ENCODE measurements around the gene KCNH3.
A peak's percentile ranks its signal among the peaks of the same experiment; 100 is the strongest.

KCNH3 gene

DNA sequence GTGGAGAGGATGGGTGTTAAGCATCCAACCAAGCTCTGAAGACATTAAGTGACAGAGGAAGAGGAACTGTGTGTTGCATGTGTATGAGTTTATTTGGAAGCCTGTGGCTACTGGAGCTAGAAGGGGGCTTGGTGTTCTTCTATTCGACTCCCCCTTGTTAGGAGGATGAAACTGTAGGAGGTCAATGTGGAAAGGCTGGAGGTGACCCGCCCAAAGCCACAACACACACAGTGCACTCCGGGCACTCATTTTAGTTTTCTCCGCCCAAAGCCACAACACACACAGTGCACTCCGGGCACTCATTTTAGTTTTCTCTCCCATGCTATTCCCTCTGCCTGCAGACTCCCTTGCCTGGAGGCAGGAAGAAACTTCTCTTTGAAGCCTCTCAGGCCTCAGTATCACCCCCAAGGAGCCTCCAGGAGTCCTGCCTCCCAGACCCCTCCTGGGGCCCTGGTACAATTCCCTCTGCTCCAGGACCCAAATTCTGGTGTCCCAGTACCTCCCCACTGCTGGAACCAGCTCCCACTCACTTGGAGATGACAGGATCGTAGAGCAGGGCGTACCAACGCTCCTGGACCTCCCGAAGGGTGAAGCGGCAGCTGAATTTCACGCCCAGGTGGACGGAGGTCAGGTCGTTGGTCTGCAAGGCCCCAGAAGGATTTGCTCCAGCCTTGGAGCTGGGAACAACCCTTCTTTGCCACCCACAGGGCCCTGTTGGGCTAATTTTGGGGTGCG lies 25.3 kb downstream of the KCNH3 start:
- DNase-seq, result no peak

DNA sequence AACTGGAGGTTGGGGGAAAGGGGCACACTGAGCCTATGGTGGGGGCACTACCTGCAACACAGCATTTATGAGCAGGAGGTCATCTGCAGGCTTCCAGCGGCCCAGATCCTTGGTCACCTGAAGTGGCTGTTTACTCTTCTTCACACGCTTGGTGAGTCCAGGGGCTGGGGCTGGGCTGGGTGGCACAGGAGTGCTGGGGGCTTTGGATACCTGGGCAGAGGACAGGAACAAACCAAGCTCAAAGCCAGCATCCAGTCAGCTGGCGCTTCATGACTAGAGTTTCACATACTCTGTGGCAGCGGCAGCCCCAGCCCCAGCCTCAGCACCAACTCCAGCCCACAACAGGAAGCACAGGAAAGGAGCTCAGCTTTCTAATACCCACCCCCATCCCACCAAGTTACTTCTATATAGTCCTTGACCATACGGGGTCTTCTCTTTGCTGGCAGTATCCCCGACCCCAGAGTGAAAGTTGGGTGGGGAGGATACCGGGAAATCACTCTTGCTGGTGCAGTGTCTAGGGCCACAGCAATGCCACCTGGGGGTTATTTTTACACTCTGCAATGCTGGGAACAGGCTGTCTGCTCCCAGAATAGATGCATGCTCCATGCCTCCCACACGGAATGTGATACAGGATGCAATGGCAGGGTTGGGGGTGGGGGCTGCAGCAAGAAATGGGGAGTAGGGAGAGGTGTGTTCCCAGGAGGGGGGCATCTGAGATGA lies 26.0 kb downstream of the KCNH3 start:
- no peak for DNase-seq

DNA sequence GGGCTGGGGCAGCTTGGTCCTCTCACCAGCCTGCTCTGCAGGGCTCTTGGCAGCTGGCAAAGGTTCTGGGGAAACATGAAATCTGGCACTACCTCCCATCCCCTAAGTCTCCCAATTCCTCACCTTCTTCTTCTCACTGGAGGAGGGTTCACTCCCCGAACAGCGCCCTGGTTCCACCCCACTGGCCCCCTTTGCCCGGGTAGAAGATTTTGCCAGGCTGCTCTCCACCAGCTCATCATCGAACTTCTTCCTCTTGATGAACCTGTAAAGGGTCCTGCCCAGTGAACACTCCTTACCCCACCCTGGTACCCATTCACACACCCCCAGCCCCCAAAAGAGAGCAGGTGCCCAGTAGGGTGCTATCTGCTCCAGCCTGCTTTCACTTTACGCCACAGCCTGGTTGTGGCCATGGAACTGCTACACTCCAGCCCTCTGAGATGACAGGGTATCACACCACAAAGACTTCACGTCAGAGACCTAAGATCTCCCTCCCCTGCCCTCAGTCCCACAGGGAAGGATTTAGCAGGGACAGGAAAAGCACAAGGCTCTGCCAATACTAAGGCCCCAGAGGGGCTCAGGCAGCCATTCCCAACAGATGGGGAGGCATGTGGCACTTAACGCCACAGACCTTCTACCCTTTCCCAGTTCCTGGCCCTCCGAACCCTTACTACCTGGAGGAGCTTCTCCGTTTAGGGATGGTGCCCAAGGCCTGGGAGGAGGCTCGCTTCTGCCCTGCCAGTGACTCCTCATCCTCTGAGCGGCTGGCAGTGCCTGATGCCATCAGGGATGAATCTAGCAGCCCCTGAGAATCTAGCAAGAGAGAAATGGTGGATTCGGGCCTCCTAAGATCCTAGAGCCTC lies 26.8 kb downstream of the KCNH3 start:
- DNase-seq, result no peak

DNA sequence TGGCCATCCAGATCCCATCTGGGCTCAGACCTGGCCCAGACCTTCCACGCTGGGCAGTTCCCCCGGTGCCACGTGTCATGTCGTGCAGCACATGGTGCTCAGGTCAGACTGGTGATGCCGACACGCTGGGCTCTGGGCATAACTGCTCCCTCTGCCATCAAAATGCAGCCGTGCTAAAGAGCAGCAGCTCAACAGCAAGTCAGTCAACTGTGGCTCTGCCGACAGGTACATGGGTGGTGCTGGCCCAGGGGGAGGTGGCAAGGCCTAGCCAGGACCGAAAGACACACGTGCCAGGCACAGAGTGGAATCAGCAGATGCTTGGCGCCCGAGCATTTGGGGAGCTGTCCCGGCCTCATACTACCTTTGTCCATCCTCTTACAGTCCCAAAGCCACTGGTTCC lies 27.5 kb downstream of the KCNH3 start:
- no peak for DNase-seq

DNA sequence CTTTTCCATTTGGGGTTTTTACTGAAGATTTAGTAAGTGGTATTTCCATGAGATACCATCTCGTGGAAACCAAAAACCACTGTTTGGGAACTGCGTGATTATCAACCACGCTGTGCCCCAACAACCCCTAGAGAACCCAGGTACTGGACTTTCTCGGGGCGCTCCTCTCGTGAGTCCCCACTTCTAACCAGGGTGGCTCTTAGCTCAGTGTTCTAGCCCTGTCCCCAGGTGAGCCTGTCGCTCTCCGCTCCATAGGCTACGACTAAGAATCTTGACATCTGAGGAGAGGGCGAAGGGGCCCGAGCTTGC lies 28.4 kb downstream of the KCNH3 start:
- no peak for DNase-seq

DNA sequence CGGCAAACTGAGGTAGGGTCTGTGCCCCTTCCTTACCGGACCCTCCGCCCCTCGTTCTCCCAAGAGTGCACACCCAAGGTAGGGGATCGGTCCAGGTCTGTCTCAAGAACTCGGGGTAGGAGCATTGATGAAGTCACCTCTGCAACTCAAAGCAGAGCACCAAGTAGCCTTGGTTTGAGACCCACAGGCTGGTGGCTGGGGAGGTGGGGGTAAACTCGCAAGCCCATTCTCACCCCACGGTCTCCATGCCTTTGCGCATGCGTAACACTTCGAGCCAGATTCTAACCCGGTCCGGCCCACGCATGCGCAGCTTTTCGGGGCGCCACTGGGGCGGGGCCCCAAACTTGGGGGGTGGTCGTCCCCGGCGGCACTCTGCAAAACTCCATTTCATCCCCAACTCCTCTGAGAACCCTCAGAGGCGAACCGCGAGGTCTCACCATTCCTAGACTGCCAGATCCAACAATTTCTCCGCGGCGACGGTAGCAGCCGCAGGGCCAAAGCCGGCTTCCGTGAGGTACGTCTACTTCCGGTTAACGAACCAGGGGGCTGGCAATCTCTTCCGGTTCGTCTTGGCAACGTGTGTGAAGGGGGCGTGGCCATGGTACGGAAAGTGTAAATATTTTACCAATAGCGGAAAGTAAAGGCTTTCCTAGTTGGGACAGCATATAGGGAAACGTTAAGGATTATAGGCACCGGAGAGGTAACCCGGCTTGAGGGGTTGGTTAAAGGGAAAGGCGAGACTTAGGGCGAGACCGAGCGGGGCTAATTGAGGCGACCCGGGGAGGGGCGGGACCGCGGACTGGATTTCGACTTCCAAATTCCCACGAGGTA lies 29.0 kb downstream of the KCNH3 start, which contains the start of gene MCRS1:
Gene MCRS1, minus strand, starts transcription at position 532 of the 831 bp plus-strand sequence. CDS start 1,411 bp downstream, outside the sequence.
- DNase-seq, result peak; percentile 91 to 92

DNA sequence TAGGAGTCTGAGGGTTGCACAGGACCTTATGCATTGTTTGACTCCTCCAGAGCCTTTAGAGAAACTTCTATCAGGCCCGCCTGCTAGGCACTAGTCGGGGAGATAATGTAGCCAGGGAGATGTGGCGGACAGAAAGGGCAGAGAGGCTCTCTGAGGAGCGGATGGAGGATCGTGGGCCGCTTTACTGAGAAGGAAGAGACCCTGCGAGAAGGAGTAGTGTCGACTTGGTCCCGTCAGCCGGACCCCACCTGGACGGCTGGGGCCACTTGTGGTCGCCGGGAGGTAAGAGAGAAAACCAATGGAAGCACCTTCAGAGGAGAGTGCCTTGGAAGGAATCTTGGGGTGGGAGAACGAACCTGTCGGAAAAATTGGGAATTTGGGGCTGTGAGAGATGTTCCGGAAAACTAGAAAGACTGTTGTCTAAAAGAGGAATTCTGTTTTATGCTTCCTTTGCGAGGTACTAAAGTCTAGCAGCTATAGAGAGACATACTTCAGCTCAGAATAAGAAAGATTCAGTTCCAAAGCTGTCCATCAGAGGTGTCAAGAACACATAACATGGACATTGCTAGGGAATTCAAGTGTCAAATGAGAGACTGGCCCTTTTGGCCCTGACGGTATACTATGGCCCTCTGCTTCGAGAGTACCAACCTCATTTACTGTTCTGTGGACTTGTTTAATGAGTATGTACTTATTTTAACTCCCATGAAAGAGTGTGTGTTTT lies 29.8 kb downstream of the KCNH3 start:
- peak in 1 of 2 donors; percentile 16 for DNase-seq

DNA sequence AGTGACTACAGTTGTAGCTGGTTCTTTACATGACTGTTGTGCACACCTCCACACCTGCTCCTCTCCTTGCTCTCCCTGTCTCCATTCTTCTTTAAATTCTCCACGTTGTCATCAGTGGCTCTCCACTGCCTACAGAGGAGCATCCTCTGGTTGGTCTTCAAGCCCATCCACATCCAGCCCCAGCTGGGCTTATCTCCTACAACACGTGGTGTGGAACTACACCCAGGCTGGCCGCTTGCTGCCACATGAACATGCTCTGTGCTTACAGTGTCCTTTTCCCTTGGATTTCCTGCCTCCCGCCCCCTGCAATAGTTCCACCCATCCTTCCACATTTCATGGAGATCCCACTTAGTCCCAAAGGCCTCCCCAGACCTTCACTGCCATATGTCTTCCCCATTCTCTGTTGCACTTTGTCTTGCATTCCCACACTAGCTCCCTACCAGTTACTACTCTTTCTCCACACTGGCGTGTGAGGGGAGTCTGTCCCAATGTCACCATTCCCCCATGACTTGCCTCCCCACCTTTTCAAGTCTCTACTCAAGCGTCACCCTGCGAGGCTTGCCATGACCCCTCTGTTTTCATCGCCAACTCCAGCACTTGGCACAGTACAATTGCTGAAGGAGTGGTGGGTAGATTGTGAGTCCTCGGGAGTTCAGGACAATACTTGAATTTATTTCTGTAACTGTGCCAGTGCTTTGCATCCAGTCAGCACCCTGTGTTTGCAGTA lies 38.9 kb downstream of the KCNH3 start:
- DNase-seq, result no peak

DNA sequence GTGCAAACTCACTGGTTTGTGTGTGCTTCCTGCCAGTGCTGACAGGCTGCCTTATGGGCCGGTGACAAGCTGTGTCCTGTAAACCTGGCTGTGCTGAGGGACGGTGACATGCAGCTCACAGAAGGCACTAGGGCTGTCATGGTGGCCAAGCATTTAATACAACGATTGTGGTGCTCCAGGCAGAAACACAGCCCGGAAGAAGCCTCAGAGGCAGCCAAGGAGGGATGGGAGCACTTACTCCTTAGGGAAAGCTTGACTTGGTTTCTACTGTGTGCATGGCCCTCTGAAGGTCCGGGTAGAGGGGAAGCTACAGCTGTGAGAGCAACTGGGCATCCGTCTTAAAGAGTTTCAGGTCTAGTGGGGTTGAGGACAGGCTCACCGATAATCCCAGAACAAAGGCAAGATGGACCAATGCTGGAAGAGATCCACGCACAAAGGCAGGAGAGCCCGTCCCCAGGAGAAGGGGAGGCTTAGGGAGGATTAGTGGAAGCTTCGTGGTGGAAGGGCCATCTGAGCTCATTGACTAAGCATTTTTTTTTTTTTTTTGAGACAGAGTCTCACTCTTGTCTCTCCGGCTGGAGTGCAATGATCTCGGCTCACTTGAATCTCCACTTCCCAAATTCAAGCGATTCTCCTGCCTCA lies 39.8 kb downstream of the KCNH3 start:
- no peak for DNase-seq

DNA sequence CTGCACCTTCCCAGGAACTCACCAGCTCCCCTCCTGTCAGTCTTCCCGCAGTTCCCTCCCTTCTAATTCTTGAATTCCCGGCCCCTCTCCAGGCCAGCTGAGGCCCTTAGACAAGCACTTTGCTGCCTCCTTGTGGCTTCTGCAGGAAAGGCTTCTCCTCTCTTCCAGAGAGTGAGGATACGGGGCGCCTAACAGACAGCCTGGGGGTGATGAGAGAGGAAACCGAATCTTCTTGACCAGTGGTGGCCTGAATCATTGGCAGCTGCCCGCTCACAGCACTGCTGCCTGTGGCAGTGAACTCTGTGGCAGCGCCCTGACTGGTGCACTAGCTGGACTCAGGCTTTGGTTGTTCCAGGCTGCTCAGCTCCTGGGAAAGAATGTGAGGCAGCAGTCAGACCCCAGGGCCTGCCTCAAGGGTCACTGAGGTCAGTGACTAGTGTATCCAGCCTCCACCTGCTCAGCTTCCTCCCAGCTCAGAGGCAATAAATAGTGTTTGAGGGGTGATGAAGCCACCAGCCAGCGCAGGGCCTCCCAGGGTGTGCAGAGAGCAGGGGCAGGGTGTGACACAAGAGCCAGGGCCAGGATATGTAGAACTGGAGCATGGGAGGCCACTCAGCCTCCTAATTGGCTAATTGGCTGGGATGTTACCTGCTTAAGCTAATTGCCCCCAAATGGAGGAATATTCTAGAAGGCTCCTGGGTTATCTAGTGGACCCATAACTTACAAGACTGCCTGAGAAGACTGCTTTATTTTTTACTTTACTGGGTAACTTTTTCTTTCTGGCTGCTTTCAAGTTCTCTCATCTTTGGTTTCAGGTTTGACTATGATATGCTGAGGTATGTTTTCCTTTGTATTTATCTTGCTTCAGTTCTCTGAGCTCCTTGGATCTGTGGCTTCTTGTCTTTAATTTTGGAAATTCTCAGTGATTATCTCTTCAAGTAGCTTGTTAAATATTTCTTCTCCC lies 42.0 kb downstream of the KCNH3 start:
- peak; percentile 54 to 66 for DNase-seq

DNA sequence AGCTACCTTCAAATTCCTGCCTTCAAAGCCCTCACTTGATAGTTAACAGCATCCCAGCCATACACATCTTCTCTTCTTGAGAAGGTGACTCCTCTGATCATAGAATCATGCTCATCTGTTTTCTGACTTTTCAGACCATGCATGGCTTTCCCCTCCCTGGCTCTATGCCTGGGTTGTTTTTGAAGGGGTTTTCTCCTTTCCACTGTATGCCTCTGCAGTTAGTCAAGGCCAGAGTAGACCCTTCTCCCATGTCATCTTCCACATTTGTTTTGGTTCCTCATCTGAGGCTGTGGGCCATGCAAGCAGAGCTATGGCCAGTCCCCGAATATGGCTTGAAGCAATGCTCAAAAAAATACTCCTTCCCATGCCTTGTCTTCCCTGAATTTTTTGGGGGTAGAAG lies 43.4 kb downstream of the KCNH3 start:
- DNase-seq, result no peak

DNA sequence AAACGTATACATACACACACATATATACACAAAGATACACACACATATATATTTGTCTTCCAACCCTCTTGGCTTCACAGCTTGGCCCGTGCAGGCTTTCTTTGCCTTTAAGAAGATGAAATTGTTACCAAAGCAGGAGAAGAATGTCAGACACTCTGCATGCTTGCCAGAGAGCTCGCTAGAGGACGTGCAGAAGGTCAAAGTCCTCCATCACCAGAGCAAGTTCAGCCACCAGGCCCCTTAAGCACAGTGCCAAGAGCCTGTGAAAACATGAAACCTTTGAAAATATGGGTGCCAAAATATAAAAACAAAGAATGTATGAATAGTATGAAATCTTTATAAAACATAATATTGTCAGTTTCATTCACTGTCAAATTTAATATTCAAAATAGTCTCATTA lies 44.0 kb downstream of the KCNH3 start:
- no peak for DNase-seq

DNA sequence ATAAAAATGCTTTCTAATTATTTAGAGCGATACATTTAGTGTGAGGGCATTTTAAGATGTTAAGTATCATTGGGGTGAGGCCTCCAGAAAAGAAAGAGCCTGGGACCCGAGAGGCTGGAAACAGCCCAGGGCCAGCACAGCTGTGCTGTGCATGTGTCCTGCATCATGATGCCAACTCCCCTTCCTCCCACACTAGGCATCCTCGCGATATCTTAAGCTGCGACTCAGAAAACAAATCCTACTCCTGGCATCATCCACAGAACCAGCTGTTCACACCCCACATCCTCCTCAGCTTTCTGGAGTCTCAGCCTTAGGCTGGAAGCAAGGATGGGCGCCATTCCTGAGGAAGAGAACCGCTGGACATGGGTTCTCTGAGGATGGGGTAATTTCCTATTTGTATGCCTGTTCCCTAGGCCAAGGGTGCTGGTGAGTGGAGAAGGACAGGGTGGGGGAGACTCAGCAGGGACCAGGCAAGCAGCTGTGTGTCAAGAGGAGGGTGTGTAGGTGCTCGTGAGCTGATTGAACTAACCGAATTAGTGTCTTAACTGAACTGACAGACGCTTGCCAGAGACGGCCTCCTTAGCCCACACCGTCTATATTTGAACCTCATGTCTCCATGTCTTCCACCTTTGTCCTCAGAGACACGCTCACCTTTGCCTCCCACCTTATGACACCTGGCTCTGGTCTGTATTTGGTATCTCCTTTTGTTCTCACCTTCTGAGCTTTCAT lies 44.7 kb downstream of the KCNH3 start:
- DNase-seq, result no peak

DNA sequence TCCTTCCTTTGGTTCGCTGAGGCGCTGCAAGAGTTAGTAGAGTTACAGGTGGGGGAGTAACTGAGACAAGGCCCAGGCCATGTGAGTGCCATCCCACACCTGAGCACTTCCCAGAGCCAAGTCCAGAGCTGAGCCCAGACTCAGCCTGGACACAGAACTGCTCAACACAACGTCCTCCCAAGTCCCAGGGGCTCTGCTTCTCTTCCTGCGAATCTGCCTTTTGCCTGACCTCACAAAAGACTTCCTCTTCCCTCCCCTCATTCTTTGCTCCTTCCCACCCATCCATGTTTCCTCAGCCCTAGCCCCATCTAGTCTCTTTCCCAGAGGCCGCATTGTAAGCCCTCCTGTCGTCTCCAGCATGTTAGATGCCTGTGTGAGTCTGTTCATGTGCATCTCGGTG lies 45.8 kb downstream of the KCNH3 start:
- DNase-seq, result no peak

DNA sequence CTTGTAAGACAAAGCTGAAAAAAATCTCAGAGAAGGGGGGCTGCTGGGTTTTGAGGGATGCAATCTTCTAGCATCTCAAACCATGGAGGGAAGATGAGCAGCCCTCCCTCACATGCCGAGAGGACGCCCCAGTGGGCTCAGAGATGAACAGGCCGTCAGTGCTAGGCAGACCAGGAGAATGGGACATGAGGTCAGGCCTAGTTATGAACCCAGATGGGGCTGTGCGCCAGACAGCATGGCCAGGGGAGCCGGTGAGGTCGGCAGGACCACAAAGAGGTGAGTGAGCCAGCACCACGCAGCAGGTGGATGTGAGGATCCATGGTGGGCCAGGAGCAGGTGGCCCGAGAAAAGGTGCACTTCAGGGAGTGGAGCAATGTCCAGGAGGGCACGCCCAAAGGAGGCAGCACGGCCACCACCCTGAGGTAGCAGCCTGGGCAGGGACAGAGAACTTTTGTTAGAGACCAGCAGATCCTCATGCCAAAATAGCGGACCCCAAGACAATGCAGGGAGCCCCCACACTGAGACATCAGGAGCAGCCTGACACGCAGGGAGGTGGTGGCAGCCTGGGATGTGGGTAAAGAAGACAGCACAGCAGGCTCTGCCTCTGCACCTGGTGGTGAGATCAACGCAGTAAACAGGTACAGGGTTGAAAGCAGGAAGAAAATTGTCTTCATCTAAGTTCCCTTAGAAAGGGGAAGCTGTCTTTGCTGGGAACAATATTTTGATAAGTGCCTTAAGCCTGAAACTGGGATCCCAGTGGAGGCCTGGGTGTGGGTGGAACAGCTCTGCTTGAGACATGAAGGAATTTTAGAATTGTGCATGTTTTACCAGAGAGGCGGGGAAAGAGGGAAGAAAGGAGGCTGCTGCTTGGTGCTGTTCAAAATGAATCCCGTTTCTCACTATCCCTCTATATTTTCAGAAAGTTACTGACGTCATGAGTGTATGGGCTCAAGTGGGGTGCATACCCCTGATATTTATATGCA lies 46.9 kb downstream of the KCNH3 start:
- no peak for DNase-seq

DNA sequence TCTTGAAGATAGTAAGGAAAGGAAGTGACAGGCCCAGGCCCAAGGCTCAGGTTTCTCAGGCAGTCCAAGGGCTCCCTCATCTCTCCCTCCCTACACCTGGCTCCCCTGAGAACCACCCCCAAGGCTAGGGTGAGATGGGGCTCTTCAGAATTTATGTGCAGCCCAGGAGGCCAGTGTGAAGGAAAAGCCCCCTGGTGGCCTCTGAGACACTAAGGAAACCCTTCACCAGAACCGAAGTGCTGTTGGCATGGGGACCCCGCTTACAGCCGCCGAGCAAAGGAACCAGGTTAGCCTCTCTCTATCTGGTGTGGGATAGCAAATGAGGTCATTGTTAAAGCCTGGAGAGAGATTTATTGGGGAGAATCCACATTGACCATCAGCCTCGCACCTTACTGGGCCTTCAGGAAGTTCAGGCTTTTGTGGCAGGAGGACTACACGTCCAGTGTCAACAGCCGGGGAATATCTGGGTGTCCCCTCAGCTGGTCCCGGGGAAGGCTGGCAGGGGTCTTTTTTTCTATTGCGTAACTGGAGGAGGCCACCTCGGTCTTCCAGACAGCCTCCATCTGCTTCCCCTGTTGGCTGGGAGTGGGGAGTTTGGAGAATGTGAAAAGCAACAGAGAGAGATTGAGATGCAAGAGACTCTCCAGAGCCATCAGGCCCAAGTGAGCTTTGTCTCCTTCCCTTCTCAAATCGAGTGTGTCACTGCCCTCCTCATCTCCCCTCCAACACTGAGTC lies 48.5 kb downstream of the KCNH3 start:
- DNase-seq, result no peak

DNA sequence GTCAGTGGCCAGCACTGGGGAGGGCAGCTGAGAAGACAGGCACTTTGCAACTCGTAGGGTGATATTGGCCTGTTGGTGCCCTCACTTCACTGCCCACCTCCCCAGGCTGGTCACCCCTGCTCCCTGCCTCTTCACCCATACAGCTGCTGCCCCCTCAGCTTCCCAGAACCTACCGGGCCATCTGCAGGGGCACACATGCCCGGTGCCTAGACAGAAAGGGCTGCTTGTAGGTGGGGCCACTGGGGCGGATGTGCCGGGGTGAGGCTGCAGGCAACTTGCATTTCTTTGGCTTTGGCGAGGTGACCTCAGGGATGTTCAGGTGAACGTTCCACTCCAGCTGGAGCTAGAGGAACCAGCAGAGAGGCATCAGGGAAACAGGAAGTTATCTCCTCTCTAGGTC lies 49.5 kb downstream of the KCNH3 start:
- DNase-seq, result no peak
